H1 (cell line): Measurements from ENCODE around the gene REPS2. TPM values are rescaled to one million over a fixed set of nuclear protein-coding genes. Genes with fewer than 3 reads are reported as not detected.

Source experiments
- CTCF ChIA-PET: fragments of 300-600 bp; sonication (Branson Sonifier 250); formaldehyde crosslinking; loops from one replicate; lab custom pipeline; 2021; ENCODE audit not compliant: partially characterized antibody; lab: Charles Lee
- POLR2A ChIA-PET: fragments of 300-600 bp; sonication (Branson Sonifier 250); formaldehyde crosslinking; loops from one replicate; lab custom pipeline; 2021; ENCODE audit warnings: inconsistent platforms; ENCODE audit not compliant: partially characterized antibody; lab: Charles Lee
- DNase-seq, 2 experiments: peaks; one replicate each; pipeline versions ENCODE4 v3.0.0 to v3.0.0-alpha.2; 2010 to 2022; ENCODE audit warnings: low spot score in 2 of 2, low read depth in 1 of 2, mixed read lengths in 1 of 2
- FAIRE-seq: peaks from 2 replicates; lab custom pipeline; 2011; peaks lifted over from hg19 to GRCh38; lab: Jason Lieb, UNC
- H2AFZ ChIP-seq: 2 replicates; pipeline ENCODE4 v1.8.1; 2012; ENCODE audit warnings: low read length, inconsistent platforms
- H2AK5ac ChIP-seq: 2 replicates; pipeline ENCODE4 v1.6.1; 2013; ENCODE audit warnings: low read depth, low read length
- H2BK120ac ChIP-seq: replicated peaks from 2 replicates; pipeline ENCODE3; 2013; ENCODE audit warnings: low read depth, low read length, inconsistent platforms
- H2BK12ac ChIP-seq: 2 replicates; pipeline ENCODE4 v1.6.1; 2013; ENCODE audit warnings: low read depth, low read length
- H2BK15ac ChIP-seq: 2 replicates; pipeline ENCODE4 v1.6.1; 2013; ENCODE audit warnings: low read length
- H2BK20ac ChIP-seq: 2 replicates; pipeline ENCODE4 v1.6.1; 2013; ENCODE audit warnings: low read length
- H2BK5ac ChIP-seq: 2 replicates; pipeline ENCODE4 v1.6.1; 2013; ENCODE audit warnings: low read depth, low read length
- H3K14ac ChIP-seq: 2 replicates; pipeline ENCODE4 v1.6.1; 2013; ENCODE audit warnings: inconsistent platforms; ENCODE audit not compliant: insufficient read length
- H3K18ac ChIP-seq: 2 replicates; pipeline ENCODE4 v1.6.1; 2013; ENCODE audit warnings: low read length; ENCODE audit errors: extremely low read depth
- H3K23ac ChIP-seq: 2 replicates; pipeline ENCODE4 v1.6.1; 2013; ENCODE audit warnings: inconsistent platforms; ENCODE audit not compliant: insufficient read length
- H3K23me2 ChIP-seq: 2 replicates; pipeline ENCODE4 v1.6.1; 2013; ENCODE audit warnings: low read depth, low read length
- H3K27ac ChIP-seq: 2 replicates; pipeline ENCODE4 v1.6.1; 2011; ENCODE audit warnings: low read depth, low read length, inconsistent platforms
- H3K27me3 ChIP-seq, 4 experiments: replicated peaks in 1 of 4; 1 replicate in 1 of 4; 2 replicates in 3 of 4; pipeline versions ENCODE4 v1.6.1 to v1.8.1; 2011 to 2013; ENCODE audit warnings: low read length in 3 of 4, mild to moderate bottlenecking in 3 of 4, inconsistent platforms in 2 of 4, mixed read lengths in 2 of 4, moderate library complexity in 1 of 4; ENCODE audit not compliant: control insufficient read depth in 3 of 4, insufficient read depth in 3 of 4; ENCODE audit errors: extremely low read depth in 1 of 4
- H3K36me3 ChIP-seq, 4 experiments: 2 replicates each; pipeline versions ENCODE4 v1.6.1 to v1.8.1; 2011 to 2013; ENCODE audit warnings: mild to moderate bottlenecking in 4 of 4, low read length in 3 of 4, moderate library complexity in 2 of 4, control low read depth in 1 of 4, inconsistent platforms in 1 of 4; ENCODE audit not compliant: insufficient read depth in 4 of 4, control insufficient read depth in 2 of 4
- H3K4ac ChIP-seq: replicated peaks from 2 replicates; pipeline ENCODE3; 2013; ENCODE audit warnings: low read length, low read depth, mixed read lengths, inconsistent platforms; ENCODE audit not compliant: insufficient read length
- H3K4me1 ChIP-seq, 4 experiments: replicated peaks in 1 of 4; 1 replicate in 1 of 4; 2 replicates in 3 of 4; pipeline versions ENCODE4 v1.6.1 to v1.8.1; 2011 to 2013; ENCODE audit warnings: low read length in 3 of 4, inconsistent platforms in 2 of 4, mixed read lengths in 1 of 4; ENCODE audit not compliant: insufficient read depth in 4 of 4, control insufficient read depth in 3 of 4
- H3K4me2 ChIP-seq, 2 experiments: 2 replicates each; pipeline versions ENCODE4 v1.6.1 to v1.8.1; 2011 to 2013; ENCODE audit warnings: low read depth in 2 of 2, low read length in 2 of 2, control low read depth in 1 of 2, inconsistent platforms in 1 of 2, mild to moderate bottlenecking in 1 of 2; ENCODE audit not compliant: insufficient read depth in 1 of 2
- H3K4me3 ChIP-seq, 4 experiments: fragments of 200-600, 300-600 bp in 1 of 4; sonication (generic), shearing (Covaris generic), sonication (Bioruptor Twin) in 1 of 4; 2 replicates each; pipeline versions ENCODE4 v1.5.1 to v1.8.1; 2011 to 2016; ENCODE audit warnings: low read length in 4 of 4, low read depth in 3 of 4, control low read depth in 2 of 4, inconsistent platforms in 2 of 4, mild to moderate bottlenecking in 2 of 4, mixed read lengths in 1 of 4, moderate library complexity in 1 of 4; ENCODE audit not compliant: insufficient read depth in 2 of 4; ENCODE audit errors: extremely low read depth in 1 of 4
- H3K56ac ChIP-seq: replicated peaks from 2 replicates; pipeline ENCODE3; 2013; ENCODE audit warnings: low read depth, mild to moderate bottlenecking, mixed read lengths, low read length, inconsistent platforms; ENCODE audit not compliant: insufficient read length
- H3K79me1 ChIP-seq: 2 replicates; pipeline ENCODE4 v1.6.1; 2013; ENCODE audit warnings: low read depth, low read length, control low read depth
- H3K79me2 ChIP-seq, 2 experiments: 2 replicates each; pipeline versions ENCODE4 v1.6.1 to v1.8.1; 2012 to 2013; ENCODE audit warnings: low read length in 2 of 2, mild to moderate bottlenecking in 2 of 2, inconsistent platforms in 1 of 2; ENCODE audit not compliant: insufficient read depth in 2 of 2, control insufficient read depth in 1 of 2
- H3K9ac ChIP-seq, 4 experiments: replicated peaks in 1 of 4; 1 replicate in 1 of 4; 2 replicates in 3 of 4; pipeline versions ENCODE4 v1.6.1 to v1.8.1; 2011 to 2013; ENCODE audit warnings: low read depth in 3 of 4, low read length in 3 of 4, control low read depth in 2 of 4, mild to moderate bottlenecking in 2 of 4, moderate library complexity in 2 of 4, inconsistent platforms in 1 of 4; ENCODE audit errors: extremely low read depth in 1 of 4
- H3K9me3 ChIP-seq, 2 experiments: 2 replicates each; pipeline versions ENCODE4 v1.6.1 to v1.8.1; 2012 to 2013; ENCODE audit warnings: mild to moderate bottlenecking in 2 of 2, moderate library complexity in 2 of 2, control low read depth in 1 of 2, inconsistent platforms in 1 of 2, low read depth in 1 of 2, low read length in 1 of 2, mixed read lengths in 1 of 2; ENCODE audit not compliant: insufficient read depth in 2 of 2
- H4K20me1 ChIP-seq, 2 experiments: replicated peaks in 1 of 2; 2 replicates each; pipeline versions ENCODE3 to v1.8.1; 2011 to 2013; ENCODE audit warnings: inconsistent platforms in 2 of 2, low read length in 2 of 2, mild to moderate bottlenecking in 1 of 2; ENCODE audit not compliant: insufficient read depth in 2 of 2, control insufficient read depth in 1 of 2
- H4K5ac ChIP-seq: 2 replicates; pipeline ENCODE4 v1.6.1; 2013; ENCODE audit warnings: low read length, low read depth, mixed read lengths, inconsistent platforms; ENCODE audit not compliant: insufficient read length
- H4K8ac ChIP-seq: 2 replicates; pipeline ENCODE4 v1.8.0; 2013; ENCODE audit warnings: mild to moderate bottlenecking, moderate library complexity, low read length, inconsistent platforms; ENCODE audit not compliant: insufficient read depth; ENCODE audit errors: extremely low read depth
- H4K91ac ChIP-seq: replicated peaks from 2 replicates; pipeline ENCODE3; 2013; ENCODE audit warnings: low read length, mixed read lengths, inconsistent platforms; ENCODE audit not compliant: insufficient read length
- CBX8 ChIP-seq: fragments of 300-800, 300-1000 bp; sonication (generic); IDR thresholded peaks from 2 replicates; pipeline ENCODE4 v1.7.1; 2016; ENCODE audit warnings: low read depth, low read length, borderline replicate concordance
- CTBP2 ChIP-seq: IDR thresholded peaks from 2 replicates; pipeline ENCODE4 v1.7.0; 2011; ENCODE audit warnings: borderline replicate concordance, mild to moderate bottlenecking, moderate library complexity, mixed read lengths, low read length; ENCODE audit not compliant: insufficient read depth, insufficient read length
- EZH2 ChIP-seq: fragments of 200-600 bp; sonication (generic); IDR thresholded peaks from 2 replicates; pipeline ENCODE4 v1.7.1; 2012; ENCODE audit warnings: low read depth, mild to moderate bottlenecking, moderate library complexity, low read length, inconsistent platforms; ENCODE audit not compliant: severe bottlenecking
- GABPA ChIP-seq: IDR thresholded peaks from 2 replicates; pipeline ENCODE4 v1.6.1; 2011; ENCODE audit warnings: mild to moderate bottlenecking, low read length, moderate library complexity, borderline replicate concordance; ENCODE audit not compliant: insufficient read depth
- HDAC2 ChIP-seq, 2 experiments: fragments of 300-600 bp in 1 of 2; sonication (generic) in 1 of 2; IDR thresholded peaks; 2 replicates each; pipeline ENCODE4 v1.6.1; 2011 to 2012; ENCODE audit warnings: low read depth in 2 of 2, low read length in 2 of 2, mild to moderate bottlenecking in 2 of 2, moderate library complexity in 2 of 2, borderline replicate concordance in 1 of 2, inconsistent platforms in 1 of 2
- MAFK ChIP-seq: IDR thresholded peaks from 2 replicates; pipeline ENCODE4 v1.6.1; 2012; ENCODE audit warnings: low read depth, mild to moderate bottlenecking, improper control_type of control experiment, low read length
- NANOG ChIP-seq: IDR thresholded peaks from 2 replicates; pipeline ENCODE4 v1.6.1; 2011; ENCODE audit warnings: low read length, low read depth, mild to moderate bottlenecking, inconsistent platforms; ENCODE audit not compliant: insufficient read depth, poor library complexity, severe bottlenecking
- NRF1 ChIP-seq: IDR thresholded peaks from 2 replicates; pipeline ENCODE4 v1.6.1; 2011; ENCODE audit warnings: mild to moderate bottlenecking, low read depth, low read length, improper control_type of control experiment
- POU5F1 ChIP-seq: IDR thresholded peaks from 2 replicates; pipeline ENCODE4 v1.6.1; 2011; ENCODE audit warnings: low read depth, mild to moderate bottlenecking, low read length, moderate library complexity
- SAP30 ChIP-seq: fragments of 300-600 bp; sonication (generic); IDR thresholded peaks from 2 replicates; pipeline ENCODE4 v1.7.1; 2012; ENCODE audit warnings: low read length, moderate library complexity, mild to moderate bottlenecking, inconsistent platforms; ENCODE audit not compliant: insufficient read depth, insufficient replicate concordance
- SIN3A ChIP-seq, 2 experiments: IDR thresholded peaks in 1 of 2; conservative IDR thresholded peaks in 1 of 2; 2 replicates each; pipeline ENCODE4 v1.6.1; 2011 to 2012; ENCODE audit warnings: low read length in 2 of 2, improper control_type of control experiment in 1 of 2, low read depth in 1 of 2, mild to moderate bottlenecking in 1 of 2
- SP1 ChIP-seq: IDR thresholded peaks from 2 replicates; pipeline ENCODE4 v1.6.1; 2011; ENCODE audit warnings: low read depth, low read length
- SRF ChIP-seq: IDR thresholded peaks from 2 replicates; pipeline ENCODE4 v1.6.1; 2011; ENCODE audit warnings: mild to moderate bottlenecking, low read depth, low read length, moderate library complexity
- YY1 ChIP-seq: IDR thresholded peaks from 2 replicates; pipeline ENCODE4 v1.6.1; 2011; ENCODE audit warnings: low read depth, mild to moderate bottlenecking, low read length
- WGBS, 2 experiments: shearing (Covaris generic) in 1 of 2; methylation state at CpG; one replicate each; pipeline versions ENCODE4 v1.1.6 to v1.1.7; 2013 to 2015; ENCODE audit warnings: low lambda C conversion rate in 2 of 2, mixed read lengths in 2 of 2, inconsistent platforms in 1 of 2, low coverage in 1 of 2, missing lambda C conversion rate in 1 of 2; ENCODE audit not compliant: insufficient replicate concordance in 2 of 2, insufficient coverage in 1 of 2, insufficient read length in 1 of 2; ENCODE audit errors: extremely low coverage in 1 of 2, missing lambda C conversion rate in 1 of 2; 5-methylcytosine and 5-hydroxymethylcytosine counted together
- polyA plus RNA-seq, 7 experiments: library from polyadenylated mRNA; depleted of rRNA in 3 of 7; stranded (reverse) in 5 of 7; unstranded in 2 of 7; fragments of >200 nt in 5 of 7; fragments of 200-250 nt in 2 of 7; gene quantifications; 1 replicate in 5 of 7; 2 replicates in 1 of 7; 4 replicates in 1 of 7; pipeline versions ENCODE4 v1.2.1 to v1.2.3, GENCODE V29; 2011 to 2013; ENCODE audit warnings: missing spikeins in 2 of 7, mixed read lengths in 2 of 7
- total RNA-seq: library from RNA; stranded (reverse); fragmentation: NEBNext Ultra II Directional; extraction: Animal tissue kit (Norgen Biotek cat#: 25700); gene quantifications from 2 replicates; pipeline ENCODE4 v1.2.1, GENCODE V29; 2021

Gene REPS2
- total and polyA plus RNA-seq, 2 of the 8 experiments (the other 6 are each of a cell fraction or from before 2014, with no cell fraction given) = 0.79 to 4.3 TPM

- H2AFZ ChIP-seq = no peak overlapping the region
- no peak overlapping the region for H4K8ac ChIP-seq
- H3K56ac ChIP-seq = no peak overlapping the region
- no peak overlapping the region for H3K4ac ChIP-seq
- no peak for FAIRE-seq
- no peaks in the 10 kb centered on the region for H3K4me1 ChIP-seq
- H3K4me3 ChIP-seq = no peak overlapping the region
- no peaks in the 10 kb centered on the region for H3K9me3 ChIP-seq
- no peak overlapping the region for H3K18ac ChIP-seq
- no peak overlapping the region for H3K27ac ChIP-seq
- no peak overlapping the region for H3K4me2 ChIP-seq
- DNase-seq = no peak
- no peak overlapping the region for H3K23ac ChIP-seq
- H2BK15ac ChIP-seq = no peak overlapping the region
- no peak overlapping the region for H4K5ac ChIP-seq
- no peak overlapping the region for H3K14ac ChIP-seq
- no peak overlapping the region for H2BK5ac ChIP-seq
- no peak overlapping the region for H4K91ac ChIP-seq
- no peaks in the 10 kb centered on the region for H3K27me3 ChIP-seq
- H4K20me1 ChIP-seq = no peaks in the 10 kb centered on the region
- H3K79me2 ChIP-seq = no peaks in the 10 kb centered on the region
- H2BK20ac ChIP-seq = no peak overlapping the region
- no peaks in the 10 kb centered on the region for H3K79me1 ChIP-seq
- H3K23me2 ChIP-seq = no peaks in the 10 kb centered on the region
- POLR2A ChIA-PET = no interaction called here
- H2BK12ac ChIP-seq = no peak overlapping the region
- H2AK5ac ChIP-seq = no peak overlapping the region
- H2BK120ac ChIP-seq = no peak overlapping the region
- no peak overlapping the region for H3K9ac ChIP-seq
- CTCF ChIA-PET = interaction anchor here (0.6 to 1.2 kb wide), 2 partner anchors 11 to 18 kb away, joined by 3 to 4 read pairs; no protein-coding TSS in a partner anchor
- 84% methylated on average over 5 of the region's 5 CpGs; no CpG with 5 or more reads in 1 of the 2 experiments for WGBS, 2 experiments
- H3K36me3 ChIP-seq = no peaks in the 10 kb centered on the region
- TF ChIP-seq POU5F1 (no peak), MAFK (no peak), SAP30 (no peak), CBX8 (no peak), CTBP2 (no peak), SIN3A (conservative IDR thresholded peaks at IDR 0.05 in 1 of 2, IDR thresholded peaks at IDR 0.05 in 1 of 2; ENCODE audit: low read depth in 1 of 2, low read length in 2 of 2) (no peak), HDAC2 (IDR thresholded peaks at IDR 0.05; ENCODE audit: borderline replicate concordance in 1 of 2, low read depth in 2 of 2, low read length in 2 of 2) (no peak), GABPA (no peak), NRF1 (no peak), EZH2 (no peak), NANOG (no peak), YY1 (no peak), SP1 (no peak), SRF (no peak)
These were observed 118.6 kb downstream of the REPS2 start for GRCh38 chrX:17065100-17065499.
